Measurements from ENCODE around the gene USP49. TPM values are rescaled to one million over a fixed set of nuclear protein-coding genes. Genes with fewer than 3 reads are reported as not detected.
A peak's percentile ranks its signal among the peaks of the same experiment; 100 is the strongest.
"Not testable (repeated sequence)": the region's sequence is repeated elsewhere in the genome, so short reads cannot be mapped to it uniquely, and the experiment has no call there.

The USP49 gene
- polyA plus RNA-seq (2013, experiment 1 of 2): 1.5 TPM
- 1.3 TPM for polyA plus RNA-seq (2013, experiment 2 of 2)

GRCh38 chr6:41895300-41896233 lies at the start of gene USP49:
Gene USP49, minus strand, starts transcription at chr6:41895375. Its CDS starts 88,392 bp downstream, at chr6:41806983.
- Histone ChIP-seq H2AFZ (ENCODE audit: low read depth, low read length) (peak within 1 kb of the TSS; percentile 81), H2BK5ac (ENCODE audit: low read depth, low read length, poor library complexity, severe bottlenecking) (peak within 1 kb of the TSS; percentile 79), H3K79me1 (replicated peaks; ENCODE audit: low read length, poor library complexity, severe bottlenecking) (peaks cover 19% of the 10 kb centered on the region), H3K27ac (ENCODE audit: low read length, poor library complexity, severe bottlenecking) (peak within 1 kb of the TSS; percentile 71), H2BK15ac (ENCODE audit: low read depth, poor library complexity, severe bottlenecking) (peak within 1 kb of the TSS; percentile 98), H2BK12ac (ENCODE audit: low read length in 2 of 2) (peak within 1 kb of the TSS; percentile 42 to 63), H3K4ac (ENCODE audit: low read depth in 1 of 2, low read length in 2 of 2) (peak within 1 kb of the TSS in 1 of 2 experiments; percentile 67), H3K27me3 (ENCODE audit: control insufficient read depth in 1 of 2, insufficient read depth in 1 of 2, low read length in 2 of 2) (no peaks in the 10 kb centered on the region), H3K18ac (ENCODE audit: low read depth in 1 of 2, low read length in 2 of 2) (peak within 1 kb of the TSS; percentile 76 to 92), H4K91ac (ENCODE audit: low read length) (peak within 1 kb of the TSS; percentile 72), H4K8ac (ENCODE audit: low read length) (peak within 1 kb of the TSS; percentile 83), H3K9ac (ENCODE audit: low read length) (peak within 1 kb of the TSS; percentile 94), H3K23ac (ENCODE audit: low read length in 2 of 2) (peak within 1 kb of the TSS in 1 of 2 experiments; percentile 94), H2BK120ac (ENCODE audit: low read depth, low read length) (no peak within 1 kb of the TSS), H3K4me2 (ENCODE audit: low read length, poor library complexity, severe bottlenecking) (peak within 1 kb of the TSS; percentile 87), H2AK5ac (ENCODE audit: low read length, severe bottlenecking) (no peak within 1 kb of the TSS), H3K36me3 (ENCODE audit: control insufficient read depth in 1 of 2, insufficient read depth in 2 of 2, low read depth in 1 of 2, low read length in 2 of 2) (peaks cover 0 to 3% of the 10 kb centered on the region in 2 experiments), H3K14ac (ENCODE audit: low read length in 2 of 2) (peak within 1 kb of the TSS in 1 of 2 experiments; percentile 81), H3K4me1 (ENCODE audit: control insufficient read depth, insufficient read depth, low read depth, low read length) (peaks cover 3% of the 10 kb centered on the region), H3K9me3 (ENCODE audit: control insufficient read depth, low read length) (no peaks in the 10 kb centered on the region), H3K4me3 (ENCODE audit: insufficient read depth in 1 of 2, low read depth in 1 of 2, low read length in 2 of 2) (peak within 1 kb of the TSS; percentile 86 to 89)
- DNase-seq: peak; percentile 96
- 1% methylated on average over 54 of the region's 55 CpGs for WGBS

GRCh38 chr6:41943456-41943855 lies 48.3 kb upstream of the USP49 start:
- Histone ChIP-seq H2BK12ac (ENCODE audit: low read length in 2 of 2) (no peak overlapping the region), H3K18ac (ENCODE audit: low read depth in 1 of 2, low read length in 2 of 2) (no peak overlapping the region), H2AK5ac (ENCODE audit: low read length, severe bottlenecking) (no peak overlapping the region), H3K9ac (ENCODE audit: low read length) (no peak overlapping the region), H4K91ac (ENCODE audit: low read length) (no peak overlapping the region), H3K4ac (ENCODE audit: low read depth in 1 of 2, low read length in 2 of 2) (no peak overlapping the region), H3K4me1 (ENCODE audit: control insufficient read depth, insufficient read depth, low read depth, low read length) (peaks cover 25% of the 10 kb centered on the region), H3K27me3 (ENCODE audit: control insufficient read depth in 1 of 2, insufficient read depth in 1 of 2, low read length in 2 of 2) (no peaks in the 10 kb centered on the region), H2BK5ac (ENCODE audit: low read depth, low read length, poor library complexity, severe bottlenecking) (no peak overlapping the region), H2BK15ac (ENCODE audit: low read depth, poor library complexity, severe bottlenecking) (no peak overlapping the region), H3K27ac (ENCODE audit: low read length, poor library complexity, severe bottlenecking) (no peak overlapping the region), H3K14ac (ENCODE audit: low read length in 2 of 2) (no peak overlapping the region), H3K23ac (ENCODE audit: low read length in 2 of 2) (no peak overlapping the region), H3K36me3 (ENCODE audit: control insufficient read depth in 1 of 2, insufficient read depth in 2 of 2, low read depth in 1 of 2, low read length in 2 of 2) (no peaks in the 10 kb centered on the region), H3K4me2 (ENCODE audit: low read length, poor library complexity, severe bottlenecking) (no peak overlapping the region), H3K9me3 (ENCODE audit: control insufficient read depth, low read length) (no peaks in the 10 kb centered on the region), H4K8ac (ENCODE audit: low read length) (no peak overlapping the region), H3K79me1 (replicated peaks; ENCODE audit: low read length, poor library complexity, severe bottlenecking) (no peaks in the 10 kb centered on the region), H2BK120ac (ENCODE audit: low read depth, low read length) (no peak overlapping the region), H2AFZ (ENCODE audit: low read depth, low read length) (no peak overlapping the region), H3K4me3 (ENCODE audit: insufficient read depth in 1 of 2, low read depth in 1 of 2, low read length in 2 of 2) (no peak overlapping the region)
- DNase-seq: no peak

- not testable (repeated sequence) for H3K4ac ChIP-seq (ENCODE audit: low read depth in 1 of 2, low read length in 2 of 2); H2BK15ac ChIP-seq (ENCODE audit: low read depth, poor library complexity, severe bottlenecking); H3K27me3 ChIP-seq (ENCODE audit: control insufficient read depth in 1 of 2, insufficient read depth in 1 of 2, low read length in 2 of 2); H3K23ac ChIP-seq (ENCODE audit: low read length in 2 of 2); H4K8ac ChIP-seq (ENCODE audit: low read length); H2AFZ ChIP-seq (ENCODE audit: low read depth, low read length); H4K91ac ChIP-seq (ENCODE audit: low read length); H3K4me3 ChIP-seq (ENCODE audit: insufficient read depth in 1 of 2, low read depth in 1 of 2, low read length in 2 of 2); H2AK5ac ChIP-seq (ENCODE audit: low read length, severe bottlenecking); H3K27ac ChIP-seq (ENCODE audit: low read length, poor library complexity, severe bottlenecking); H3K4me2 ChIP-seq (ENCODE audit: low read length, poor library complexity, severe bottlenecking); H3K36me3 ChIP-seq (ENCODE audit: control insufficient read depth in 1 of 2, insufficient read depth in 2 of 2, low read depth in 1 of 2, low read length in 2 of 2); DNase-seq; H3K9me3 ChIP-seq (ENCODE audit: control insufficient read depth, low read length); H2BK120ac ChIP-seq (ENCODE audit: low read depth, low read length); H2BK5ac ChIP-seq (ENCODE audit: low read depth, low read length, poor library complexity, severe bottlenecking); H3K14ac ChIP-seq (ENCODE audit: low read length in 2 of 2); H3K79me1 ChIP-seq (replicated peaks; ENCODE audit: low read length, poor library complexity, severe bottlenecking); H3K18ac ChIP-seq (ENCODE audit: low read depth in 1 of 2, low read length in 2 of 2); H2BK12ac ChIP-seq (ENCODE audit: low read length in 2 of 2)
- Histone ChIP-seq H3K4me1 (ENCODE audit: control insufficient read depth, insufficient read depth, low read depth, low read length) (peaks cover 28% of the 10 kb centered on the region), H3K9ac (ENCODE audit: low read length) (peak overlapping the region; percentile 68)
- 92% methylated on average over 10 of the region's 14 CpGs for WGBS
Observed at GRCh38 chr6:41942882-41943281, 47.7 kb upstream of the USP49 start.
